DND-41 (cell line): ENCODE measurements around the gene OSBP2.

Experiments
- CTCF ChIP-seq: IDR thresholded peaks from 2 replicates; pipeline ENCODE4 v1.5.1; 2012; ENCODE audit warnings: borderline replicate concordance, low read length, moderate library complexity, mild to moderate bottlenecking; ENCODE audit not compliant: poor library complexity, severe bottlenecking; ENCODE audit errors: extremely low read depth
- EZH2 ChIP-seq: IDR thresholded peaks from 3 replicates; pipeline ENCODE4 v1.6.1; 2012; ENCODE audit warnings: borderline replicate concordance, low read depth, mild to moderate bottlenecking, moderate library complexity, low read length, inconsistent platforms; ENCODE audit not compliant: severe bottlenecking

- TF ChIP-seq CTCF (peak; percentile 93), EZH2 (no peak)
Measured at GRCh38 chr22:30920407-30920806, 225.7 kb downstream of the OSBP2 start.
